Caco-2 (cell line): ENCODE data around the gene ZNF469. TPM values are rescaled to one million over a fixed set of nuclear protein-coding genes. Genes with fewer than 3 reads are reported as not detected.

Source experiments
- BruUV-seq: library from RNA; stranded (reverse); fragments of 400-500 nt; replicated peaks from 2 replicates; lab custom pipeline; 2021; lab: Mats Ljungman, UMichigan
- CTCF ChIA-PET: fragments of 300-600 bp; sonication (Branson Sonifier 250); formaldehyde crosslinking; loops from one replicate; lab custom pipeline; 2022; ENCODE audit warnings: antibody characterized with exemption; lab: Charles Lee
- POLR2A ChIA-PET: fragments of 300-600 bp; sonication (Branson Sonifier 250); formaldehyde crosslinking; loops from one replicate; lab custom pipeline; 2022; ENCODE audit warnings: antibody characterized with exemption; lab: Charles Lee
- DNase-seq, 2 experiments: peaks; one replicate each; pipeline versions ENCODE4 v3.0.0 to v3.0.0-alpha.2; 2020 to 2022
- H3K27me3 ChIP-seq: replicated peaks from 2 replicates; pipeline ENCODE4 v1.6.0; 2011; ENCODE audit warnings: low read length; ENCODE audit not compliant: control insufficient read depth, insufficient read depth
- H3K36me3 ChIP-seq: 2 replicates; pipeline ENCODE4 v1.5.1; 2011; ENCODE audit warnings: low read length; ENCODE audit not compliant: control insufficient read depth, insufficient read depth
- H3K4me1 ChIP-seq: fragments of 250-450 bp; sonication (Bioruptor Pico); 2 replicates; pipeline ENCODE4 v1.5.1; 2020; ENCODE audit warnings: mild to moderate bottlenecking
- H3K4me3 ChIP-seq: 2 replicates; pipeline ENCODE4 v1.5.1; 2011; ENCODE audit warnings: low read depth, mild to moderate bottlenecking, control low read depth, low read length
- H3K9me3 ChIP-seq: fragments of 250-450 bp; sonication (Bioruptor Pico); 2 replicates; pipeline ENCODE4 v1.5.1; 2020; ENCODE audit warnings: mild to moderate bottlenecking, moderate library complexity
- H3K27ac Mint-ChIP-seq: one replicate; pipeline ENCODE4 v1.8.0; 2022; ENCODE audit warnings: mixed read lengths; ENCODE audit not compliant: unreplicated experiment
- H3K27me3 Mint-ChIP-seq: one replicate; pipeline ENCODE4 v1.8.0; 2022; ENCODE audit warnings: mixed read lengths; ENCODE audit not compliant: insufficient read depth, unreplicated experiment
- H3K36me3 Mint-ChIP-seq: one replicate; pipeline ENCODE4 v1.8.0; 2022; ENCODE audit warnings: mild to moderate bottlenecking, mixed read lengths; ENCODE audit not compliant: insufficient read depth, unreplicated experiment
- H3K4me1 Mint-ChIP-seq: one replicate; pipeline ENCODE4 v1.8.0; 2022; ENCODE audit warnings: low read depth, mixed read lengths; ENCODE audit not compliant: unreplicated experiment
- H3K4me3 Mint-ChIP-seq: one replicate; pipeline ENCODE4 v1.8.0; 2022; ENCODE audit warnings: mild to moderate bottlenecking, moderate library complexity, mixed read lengths; ENCODE audit not compliant: unreplicated experiment
- H3K9me3 Mint-ChIP-seq: one replicate; pipeline ENCODE4 v1.8.0; 2022; ENCODE audit warnings: mixed read lengths; ENCODE audit not compliant: unreplicated experiment
- CTCF ChIP-seq, 2 experiments: fragments of 200-600 bp in 1 of 2; IDR thresholded peaks; 1 replicate in 1 of 2; 2 replicates in 1 of 2; pipeline versions ENCODE4 v1.5.1 to v1.8.0; 2011 to 2022; ENCODE audit warnings: antibody characterized with exemption in 1 of 2, control low read depth in 1 of 2, inconsistent platforms in 1 of 2, low read depth in 1 of 2, low read length in 1 of 2, mild to moderate bottlenecking in 1 of 2, moderate library complexity in 1 of 2; ENCODE audit not compliant: insufficient read depth in 1 of 2, severe bottlenecking in 1 of 2, unreplicated experiment in 1 of 2
- intact Hi-C: fragments of 100-400 bp; cut with micrococcal nuclease; formaldehyde crosslinking; loops from one replicate; pipeline ENCODE4 v1.10.0; 2022; ENCODE audit not compliant: unreplicated experiment
- total RNA-seq: library from RNA; stranded (reverse); gene quantifications from 2 replicates; pipeline ENCODE4 v1.2.3, GENCODE V29; 2022

ZNF469 gene
- total RNA-seq, 1 experiment from 2014 or later = 0.07 TPM

- Histone ChIP-seq H3K27me3 (no peaks in the 10 kb centered on the region), H3K9me3 (peaks cover 3% of the 10 kb centered on the region; the same call in 1 of the 2 replicates), H3K36me3 (no peaks in the 10 kb centered on the region), H3K4me3 (no peak overlapping the region), H3K4me1 (no peaks in the 10 kb centered on the region)
- intact Hi-C loops = no loop called here
- no peak for DNase-seq
- no peak overlapping the region for H3K4me3 Mint-ChIP-seq
- no peaks in the 10 kb centered on the region for H3K4me1 Mint-ChIP-seq
- H3K27ac Mint-ChIP-seq = no peak overlapping the region
- H3K9me3 Mint-ChIP-seq = peaks cover 1% of the 10 kb centered on the region
- no peaks in the 10 kb centered on the region for H3K27me3 Mint-ChIP-seq
- BruUV-seq = no TSS peak
- ChIA-PET CTCF (no interaction called here), POLR2A (no interaction called here)
- no peak for TF ChIP-seq CTCF (IDR thresholded peaks at IDR 0.05; ENCODE audit: insufficient read depth in 1 of 2, low read depth in 1 of 2, low read length in 1 of 2, severe bottlenecking in 1 of 2, unreplicated experiment in 1 of 2)
- H3K36me3 Mint-ChIP-seq = no peaks in the 10 kb centered on the region
These were observed 27.7 kb upstream of the ZNF469 start for GRCh38 chr16:88355093-88355388.

- H3K36me3 Mint-ChIP-seq = no peaks in the 10 kb centered on the region
- Histone ChIP-seq H3K4me3 (no peak overlapping the region), H3K9me3 (peaks cover 3% of the 10 kb centered on the region; the same call in 1 of the 2 replicates), H3K4me1 (no peaks in the 10 kb centered on the region), H3K36me3 (no peaks in the 10 kb centered on the region), H3K27me3 (no peaks in the 10 kb centered on the region)
- H3K27me3 Mint-ChIP-seq = no peaks in the 10 kb centered on the region
- no peak for TF ChIP-seq CTCF (IDR thresholded peaks at IDR 0.05; ENCODE audit: insufficient read depth in 1 of 2, low read depth in 1 of 2, low read length in 1 of 2, severe bottlenecking in 1 of 2, unreplicated experiment in 1 of 2)
- intact Hi-C loops = no loop called here
- CTCF ChIA-PET = no interaction called here
- H3K27ac Mint-ChIP-seq = no peak overlapping the region
- no TSS peak for BruUV-seq
- no peaks in the 10 kb centered on the region for H3K9me3 Mint-ChIP-seq
- POLR2A ChIA-PET = no interaction called here
- H3K4me1 Mint-ChIP-seq = no peaks in the 10 kb centered on the region
- H3K4me3 Mint-ChIP-seq = no peak overlapping the region
- no peak for DNase-seq
These were observed 27.2 kb upstream of the ZNF469 start for GRCh38 chr16:88355389-88356123.

GRCh38 chr16:88356124-88356726, 26.5 kb upstream of the ZNF469 start:
- intact Hi-C loops = no loop called here

More at GRCh38 chr16:88356124-88356726, 26.5 kb upstream of the ZNF469 start:
- H3K27me3 ChIP-seq = no peaks in the 10 kb centered on the region
- H3K9me3 ChIP-seq = peaks cover 3% of the 10 kb centered on the region; the same call in 1 of the 2 replicates
- H3K4me3 ChIP-seq = no peak overlapping the region
- no peaks in the 10 kb centered on the region for H3K4me1 ChIP-seq
- BruUV-seq = no TSS peak
- no peak for DNase-seq
- TF ChIP-seq CTCF (IDR thresholded peaks at IDR 0.05; ENCODE audit: insufficient read depth in 1 of 2, low read depth in 1 of 2, low read length in 1 of 2, severe bottlenecking in 1 of 2, unreplicated experiment in 1 of 2) = no peak
- POLR2A ChIA-PET = no interaction called here
- no peaks in the 10 kb centered on the region for H3K36me3 ChIP-seq
- Mint-ChIP-seq H3K27me3 (no peaks in the 10 kb centered on the region), H3K4me3 (no peak overlapping the region), H3K4me1 (no peaks in the 10 kb centered on the region), H3K27ac (no peak overlapping the region), H3K9me3 (no peaks in the 10 kb centered on the region), H3K36me3 (no peaks in the 10 kb centered on the region)
- CTCF ChIA-PET = no interaction called here
